CD4-positive, alpha-beta T cell treated with Interferon gamma for 1 hour (primary cell): Measurements from ENCODE around the gene CEP72.
"Not testable (repeated sequence)": the region's sequence is repeated elsewhere in the genome, so short reads cannot be mapped to it uniquely, and the experiment has no call there.

Experiments used
- DNase-seq: peaks from one replicate; pipeline ENCODE4 v3.0.0-alpha.2; 2020

CEP72 gene

DNA sequence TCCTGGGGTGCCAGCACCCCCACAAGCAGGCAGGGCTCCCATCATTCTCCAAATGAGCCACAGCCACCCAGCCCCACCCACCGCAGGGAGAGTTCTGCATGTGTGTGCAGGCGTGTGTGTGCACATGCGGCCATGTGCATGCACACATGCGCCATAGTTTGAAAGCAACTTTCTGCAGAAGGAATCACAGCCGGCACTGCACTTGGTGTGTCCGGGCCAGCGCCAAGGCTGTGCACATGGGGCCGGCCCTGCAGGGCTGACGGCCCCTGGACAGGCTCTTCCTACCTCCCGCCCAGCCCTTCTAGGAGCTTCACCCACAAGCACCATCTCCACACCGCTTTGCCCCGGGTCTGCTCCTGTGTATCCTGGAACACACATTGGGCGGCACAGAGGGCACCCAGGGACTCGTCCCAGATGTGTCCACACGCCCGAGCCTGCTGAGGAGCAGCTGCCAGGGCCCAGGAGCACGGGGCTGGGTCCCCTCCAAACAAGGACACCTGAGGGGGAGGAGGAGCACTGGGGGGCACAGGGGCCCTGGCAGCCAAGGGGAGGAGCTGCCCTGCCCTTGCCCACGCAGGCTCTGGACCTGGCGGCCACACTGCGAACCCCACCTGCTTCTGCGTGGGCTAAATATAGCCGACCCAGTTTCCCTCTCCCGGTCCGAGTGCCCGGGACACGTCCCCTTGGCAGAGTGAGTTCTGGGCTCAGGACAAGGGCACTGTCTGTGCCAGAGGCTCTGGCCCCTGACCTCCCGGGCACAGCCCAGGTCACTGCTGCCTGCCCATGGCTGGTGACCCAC is 61.9 kb downstream of the CEP72 start:
- DNase-seq = no peak

DNA sequence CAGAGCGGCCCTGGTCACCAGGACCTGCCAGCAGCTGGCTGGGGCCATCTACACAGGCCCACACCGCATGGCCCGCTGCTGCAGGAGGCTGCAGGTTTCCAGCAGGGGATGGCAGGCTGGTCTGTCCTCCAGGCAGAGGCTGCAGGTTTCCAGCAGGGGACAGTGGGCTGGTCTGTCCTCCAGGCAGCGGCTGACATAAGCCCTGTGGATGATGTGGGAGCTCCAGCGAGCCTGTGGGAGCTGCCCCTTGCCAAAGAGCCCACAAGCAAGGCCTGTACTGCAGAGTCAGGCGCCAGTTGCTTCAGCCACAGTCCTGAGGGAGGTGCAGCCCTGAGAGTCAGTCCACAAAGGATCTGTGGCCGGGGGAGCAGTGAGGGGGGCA is 62.5 kb downstream of the CEP72 start:
- DNase-seq = no peak

DNA sequence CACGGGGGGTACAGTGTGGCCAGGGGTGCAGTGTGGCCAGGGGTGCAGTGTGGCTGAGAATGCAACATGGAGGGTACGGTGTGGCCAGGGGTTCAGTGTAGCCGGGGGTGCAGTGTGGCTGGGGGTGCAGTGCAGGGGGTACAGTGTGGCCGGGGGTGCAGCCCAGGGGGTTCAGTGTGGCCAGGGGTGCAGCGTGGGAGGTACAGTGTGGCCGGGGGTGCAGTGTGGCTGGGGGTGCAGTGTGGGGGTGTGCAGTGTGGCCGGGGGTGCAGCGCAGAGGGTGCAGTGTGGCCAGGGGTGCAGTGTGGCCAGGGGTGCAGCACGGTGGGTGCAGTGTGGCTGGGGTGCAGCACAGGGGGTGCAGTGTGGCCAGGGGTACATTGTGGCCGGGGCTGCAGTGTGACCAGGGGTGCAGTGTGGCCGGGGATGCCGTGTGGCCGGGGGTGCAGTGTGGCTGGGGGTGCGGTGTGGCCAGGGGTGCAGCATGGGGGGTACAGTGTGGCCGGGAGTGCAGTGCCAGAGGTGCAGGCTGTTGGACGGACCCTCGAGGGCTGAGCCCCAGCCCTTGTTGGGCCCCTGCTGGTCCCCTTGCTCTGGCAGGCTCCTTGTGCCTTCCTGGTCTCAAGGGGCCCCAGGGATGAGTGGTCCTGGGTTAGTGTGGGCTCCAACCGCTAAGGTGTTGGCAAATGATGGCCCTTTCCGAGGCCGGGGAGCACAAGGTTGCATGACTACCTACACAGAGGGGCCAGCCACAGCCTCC is 63.2 kb downstream of the CEP72 start:
- no peak for DNase-seq

DNA sequence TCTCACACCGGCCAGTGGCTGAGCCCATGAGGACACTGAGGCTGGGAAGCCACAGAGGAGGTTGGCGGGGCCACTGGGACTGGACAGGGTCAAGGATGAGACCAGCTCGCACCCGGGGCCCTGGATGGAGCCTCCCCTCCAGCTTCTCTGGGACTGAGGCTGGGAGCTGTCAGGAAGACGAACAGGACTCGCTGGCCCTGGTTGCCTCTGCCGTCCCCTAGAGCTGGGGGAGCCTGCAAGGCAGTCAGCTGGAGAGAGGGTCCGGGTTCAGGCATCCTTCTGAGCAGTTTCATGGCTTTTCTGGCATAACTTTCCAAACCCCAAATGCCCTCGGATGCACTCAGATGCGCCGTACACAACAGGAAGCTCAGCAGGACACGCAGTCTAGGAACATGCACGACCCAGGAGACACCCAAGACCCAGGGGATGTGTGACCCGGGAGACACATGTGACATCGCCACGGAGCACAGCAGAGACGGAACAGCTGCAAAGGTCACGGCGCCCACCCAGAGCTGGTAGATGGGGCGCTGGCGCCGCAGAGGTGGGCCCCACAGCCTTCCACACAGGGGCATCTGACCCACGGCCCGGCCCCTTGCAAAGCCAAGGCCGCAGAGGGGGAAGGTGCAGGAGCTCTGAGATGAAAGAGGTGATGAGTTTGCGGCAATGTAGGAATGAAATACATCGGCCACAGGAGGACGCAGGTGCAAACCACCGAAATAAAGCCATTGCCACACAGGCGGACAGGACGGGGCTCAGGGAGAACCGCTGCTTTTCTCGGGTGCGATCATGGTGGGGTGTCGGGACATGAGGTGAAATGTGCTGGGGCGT is 63.9 kb downstream of the CEP72 start:
- DNase-seq = no peak

DNA sequence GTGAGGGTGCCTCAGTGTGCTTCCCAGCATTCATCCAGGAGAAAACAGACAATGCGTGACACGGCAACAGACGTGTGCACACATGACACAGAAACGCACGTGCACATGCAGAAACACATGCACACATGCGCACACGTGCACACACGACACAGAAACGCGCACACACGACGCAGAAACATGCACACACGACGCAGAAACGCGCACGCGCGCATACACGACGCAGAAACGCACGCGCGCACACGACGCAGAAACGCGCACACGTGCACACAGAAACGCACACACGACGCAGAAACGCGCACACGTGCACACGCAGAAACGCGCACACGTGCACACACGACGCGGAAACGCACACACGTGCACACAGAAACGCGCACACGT is 64.5 kb downstream of the CEP72 start:
- no peak for DNase-seq

DNA sequence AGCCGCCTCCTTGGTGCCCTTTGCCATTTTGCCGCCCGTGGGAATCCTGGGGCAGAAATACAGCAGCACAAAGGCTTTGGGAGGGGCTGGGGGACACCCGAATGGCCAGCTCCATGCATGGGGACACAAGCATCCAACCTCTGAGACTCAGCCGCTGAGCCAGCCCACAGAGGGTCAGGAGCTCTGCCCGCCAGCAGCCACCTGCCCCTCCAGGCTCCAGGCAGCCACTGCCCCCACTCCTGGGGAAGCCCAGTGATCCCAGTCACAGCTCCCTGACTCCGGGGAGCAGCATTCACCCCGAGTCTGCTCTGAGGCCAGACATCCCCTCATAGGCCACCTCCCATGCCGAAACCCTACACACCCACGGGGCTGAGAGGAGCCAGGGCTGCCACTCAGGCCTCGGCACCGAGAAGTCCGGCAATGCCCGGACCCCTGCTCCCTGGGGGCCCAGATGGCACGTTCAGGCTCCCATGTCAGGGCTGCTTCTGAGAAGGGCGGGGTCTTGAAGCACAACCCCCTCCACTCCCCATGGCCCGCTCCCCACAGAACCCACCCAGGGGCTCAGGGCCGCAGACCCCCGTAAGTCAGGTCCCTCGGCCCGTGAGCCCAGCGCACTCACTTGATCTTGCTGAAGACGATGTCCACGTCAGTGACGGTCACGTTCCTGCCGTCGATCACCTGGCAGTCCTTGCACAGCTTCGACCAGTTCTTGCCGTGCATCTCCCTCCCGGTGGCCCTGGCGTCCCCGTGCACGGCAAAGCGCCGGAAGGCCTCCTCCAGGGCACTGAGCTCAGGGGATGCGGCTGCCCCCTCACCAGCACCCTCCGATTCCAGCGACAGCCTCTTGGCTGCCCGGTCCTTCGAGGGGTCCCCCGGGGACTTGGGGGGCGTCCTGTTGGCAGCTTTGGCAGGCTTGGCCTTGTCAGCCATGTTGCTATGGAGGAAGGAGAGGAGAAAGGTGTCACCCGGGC is 65.3 kb downstream of the CEP72 start:
- DNase-seq = no peak

DNA sequence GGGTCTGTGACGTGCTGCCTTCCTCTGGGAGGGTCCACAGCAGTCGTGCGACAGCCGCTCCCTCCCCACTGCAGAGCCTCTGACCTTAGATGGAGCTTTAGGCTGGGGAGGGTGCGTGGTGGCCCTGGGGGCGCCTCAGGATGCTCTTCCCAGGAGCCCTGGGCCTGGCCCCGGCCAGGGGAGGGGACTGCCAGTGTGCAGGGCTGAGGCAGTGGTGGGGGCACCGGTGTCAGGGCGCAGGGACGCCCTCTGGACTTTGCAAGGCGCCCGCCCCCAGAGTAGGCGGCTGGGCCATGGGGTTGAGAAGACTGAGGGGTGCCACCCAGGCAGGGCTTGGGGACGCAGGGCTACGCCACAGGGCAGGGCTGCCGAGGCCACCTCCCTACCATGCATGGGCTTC is 66.4 kb downstream of the CEP72 start:
- DNase-seq = not testable (repeated sequence)

DNA sequence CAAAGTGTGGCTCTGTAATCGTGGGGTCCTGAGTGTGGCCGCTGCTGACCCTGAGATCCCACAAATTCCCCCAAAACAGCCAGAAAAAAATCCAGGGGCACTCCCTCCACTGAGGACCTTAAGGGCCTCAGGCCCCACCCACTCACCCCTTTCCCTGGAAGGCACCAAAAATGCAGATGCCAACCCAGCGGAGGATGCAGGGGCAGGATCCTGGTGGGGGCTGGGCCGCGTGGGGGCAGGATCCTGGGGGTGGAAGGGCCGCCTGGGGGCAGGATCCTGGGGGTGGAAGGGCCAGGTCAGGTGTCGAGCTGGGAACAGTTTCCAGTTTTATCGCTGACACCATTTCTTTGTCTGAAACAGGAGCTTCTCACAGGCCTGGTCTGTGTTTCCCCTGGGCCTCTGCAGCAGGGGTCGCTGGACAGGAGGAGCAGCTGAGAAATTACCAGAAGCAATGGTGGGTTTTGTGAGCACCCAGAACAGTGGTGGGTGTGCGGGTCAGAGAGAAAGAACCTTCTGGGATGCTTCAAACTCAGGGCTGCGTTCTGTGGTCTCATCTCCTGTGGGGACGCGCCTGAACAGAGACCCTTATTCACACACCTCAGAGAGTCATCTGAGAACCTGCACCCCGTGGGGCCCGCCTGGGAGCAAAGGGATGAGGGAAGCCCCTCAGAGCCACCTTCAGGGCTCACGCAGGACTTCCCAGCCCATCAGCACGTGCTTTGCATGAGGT is 67.2 kb downstream of the CEP72 start:
- DNase-seq = not testable (repeated sequence)

DNA sequence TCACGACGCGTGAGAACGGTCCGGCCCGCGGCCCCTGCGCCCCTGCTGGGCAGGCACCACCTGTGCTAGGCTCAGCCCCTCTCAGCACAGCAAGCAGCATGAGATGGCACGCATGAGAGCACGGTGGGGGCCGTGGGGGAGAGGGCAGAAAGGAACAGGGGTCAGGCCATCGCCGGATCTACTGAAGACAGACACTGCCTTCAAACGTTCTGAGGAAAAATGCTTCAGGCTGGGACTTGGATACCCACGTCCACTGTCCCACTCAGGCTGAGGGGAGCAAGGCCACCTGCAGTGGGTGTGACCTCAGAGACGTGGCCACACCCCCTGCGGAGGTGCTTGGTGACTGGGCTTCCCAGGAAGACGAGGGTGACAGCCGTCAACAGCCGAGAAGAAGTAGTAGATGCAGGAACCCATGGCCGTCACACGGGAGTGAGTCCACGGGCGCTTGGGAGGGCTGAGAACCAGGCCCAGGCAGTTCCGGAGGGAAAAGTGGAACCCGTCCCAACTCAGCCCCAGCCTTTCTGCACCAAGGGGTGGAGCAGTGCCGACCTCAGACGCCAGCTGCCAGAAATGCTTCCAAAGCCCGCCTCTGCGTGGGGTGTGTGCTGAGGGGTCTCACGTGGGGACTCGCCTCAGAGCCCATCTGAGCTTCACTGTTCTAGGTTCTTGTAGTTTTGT is 68.1 kb downstream of the CEP72 start:
- not testable (repeated sequence) for DNase-seq

DNA sequence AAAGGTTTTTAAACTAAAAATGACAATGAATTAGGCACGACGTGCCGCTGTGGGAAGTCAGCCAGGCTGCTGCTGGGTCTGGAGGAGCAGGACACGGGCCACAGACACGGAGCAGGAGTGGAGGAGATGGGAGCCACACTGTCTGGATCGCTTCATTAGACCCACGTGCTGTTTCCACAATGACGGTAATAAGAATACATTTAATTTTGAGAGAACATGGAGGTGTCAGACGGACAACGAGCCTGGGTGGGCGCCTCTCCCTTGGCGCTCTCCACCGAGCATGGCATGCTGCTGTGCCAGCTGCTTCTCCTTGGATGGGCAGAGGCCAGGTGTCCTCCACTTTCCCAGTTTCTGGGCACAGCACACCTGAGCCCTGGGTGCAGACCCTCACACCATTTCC is 68.7 kb downstream of the CEP72 start:
- DNase-seq = not testable (repeated sequence)

DNA sequence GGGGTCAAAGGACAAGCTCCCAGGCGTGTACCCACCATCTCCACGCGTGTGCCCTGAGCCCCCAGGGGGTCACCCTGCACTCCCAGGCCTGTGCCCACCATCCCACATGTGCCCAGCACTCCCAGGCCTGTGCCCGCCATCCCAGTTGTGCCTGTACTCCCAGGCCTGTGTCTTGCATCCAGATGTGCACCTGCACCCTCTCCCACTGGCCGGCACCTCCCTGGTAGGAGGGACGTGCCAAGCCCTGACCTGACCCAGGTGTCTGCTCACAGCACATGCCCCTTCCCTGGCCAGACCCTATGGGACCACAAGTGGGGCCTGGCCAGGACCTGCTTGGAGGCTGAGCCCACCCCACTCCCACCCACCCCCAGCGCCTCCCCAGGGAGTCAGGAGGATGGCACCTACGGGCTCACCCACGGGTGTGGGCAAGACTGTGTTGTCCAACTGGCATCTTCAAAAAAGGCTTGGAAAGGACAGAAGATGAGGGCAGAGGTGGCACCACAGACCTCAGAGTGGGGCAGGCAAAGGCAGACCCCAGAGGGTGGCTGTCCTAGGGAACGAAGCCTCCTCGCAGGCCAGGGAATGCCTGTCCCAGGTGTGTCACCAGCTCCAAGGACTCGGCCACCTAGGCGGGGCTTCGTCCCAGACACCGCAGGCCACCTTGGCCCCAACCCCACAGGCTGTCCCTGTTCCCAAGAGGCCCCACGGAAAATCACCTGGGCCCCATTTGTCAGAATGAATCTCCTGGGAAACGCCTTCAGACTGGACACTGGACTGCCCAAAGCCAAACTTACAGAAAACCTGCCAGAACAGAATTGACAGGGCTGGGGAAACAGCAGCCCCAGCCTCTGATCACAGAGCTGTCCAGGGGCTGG is 69.4 kb downstream of the CEP72 start:
- DNase-seq = not testable (repeated sequence)

DNA sequence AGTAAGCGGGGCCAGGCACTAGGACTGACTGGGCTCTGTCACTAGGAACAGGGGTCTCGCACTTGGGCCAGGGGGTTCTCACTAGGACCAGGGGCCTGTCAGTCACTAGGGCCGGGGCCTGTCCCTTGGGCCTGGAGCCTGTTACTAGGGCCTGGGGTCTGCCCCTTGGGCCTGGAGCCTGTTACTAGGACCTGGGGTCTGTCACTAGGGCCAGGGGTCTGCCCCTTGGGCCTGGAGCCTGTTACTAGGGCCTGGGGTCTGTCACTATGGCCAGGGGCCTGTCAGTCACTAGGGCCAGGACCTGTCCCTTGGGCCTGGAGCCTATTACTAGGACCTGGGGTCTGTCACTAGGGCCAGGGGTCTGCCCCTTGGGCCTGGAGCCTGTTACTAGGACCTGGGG is 70.1 kb downstream of the CEP72 start:
- DNase-seq = not testable (repeated sequence)

DNA sequence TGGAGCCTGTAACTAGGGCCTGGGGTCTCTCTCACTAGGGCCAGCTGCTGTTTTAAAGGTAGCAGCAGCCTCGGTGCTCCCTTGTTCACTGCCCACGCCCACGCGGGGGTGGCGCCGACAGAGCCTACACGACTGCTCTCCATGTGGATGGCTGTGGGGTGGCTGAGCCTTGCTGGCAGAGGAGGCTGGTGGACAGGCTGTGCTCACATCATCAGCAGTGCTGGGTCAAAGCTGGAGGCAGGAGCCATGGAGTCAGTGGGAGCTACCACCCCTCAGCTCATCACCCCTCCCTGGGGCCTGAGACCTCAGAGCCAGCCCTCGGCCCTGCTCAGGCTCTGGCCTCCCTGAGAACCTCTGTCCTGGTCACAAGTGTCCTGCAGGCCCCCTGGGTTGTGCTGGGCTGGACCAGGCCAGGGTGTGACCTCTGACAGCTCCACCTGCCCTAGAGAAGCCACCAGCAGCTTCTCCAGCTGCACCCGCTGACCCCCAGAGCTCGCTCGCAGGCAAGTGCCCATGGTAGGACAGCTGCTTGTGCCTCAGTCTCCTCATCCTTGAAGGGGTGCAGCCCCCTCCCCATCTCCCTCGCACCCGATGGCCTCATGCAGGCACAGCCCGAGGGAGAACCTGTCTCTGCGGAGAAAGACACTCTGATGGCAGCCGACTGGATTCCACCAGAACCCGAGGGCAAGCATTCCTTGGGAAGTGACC is 70.7 kb downstream of the CEP72 start:
- not testable (repeated sequence) for DNase-seq

DNA sequence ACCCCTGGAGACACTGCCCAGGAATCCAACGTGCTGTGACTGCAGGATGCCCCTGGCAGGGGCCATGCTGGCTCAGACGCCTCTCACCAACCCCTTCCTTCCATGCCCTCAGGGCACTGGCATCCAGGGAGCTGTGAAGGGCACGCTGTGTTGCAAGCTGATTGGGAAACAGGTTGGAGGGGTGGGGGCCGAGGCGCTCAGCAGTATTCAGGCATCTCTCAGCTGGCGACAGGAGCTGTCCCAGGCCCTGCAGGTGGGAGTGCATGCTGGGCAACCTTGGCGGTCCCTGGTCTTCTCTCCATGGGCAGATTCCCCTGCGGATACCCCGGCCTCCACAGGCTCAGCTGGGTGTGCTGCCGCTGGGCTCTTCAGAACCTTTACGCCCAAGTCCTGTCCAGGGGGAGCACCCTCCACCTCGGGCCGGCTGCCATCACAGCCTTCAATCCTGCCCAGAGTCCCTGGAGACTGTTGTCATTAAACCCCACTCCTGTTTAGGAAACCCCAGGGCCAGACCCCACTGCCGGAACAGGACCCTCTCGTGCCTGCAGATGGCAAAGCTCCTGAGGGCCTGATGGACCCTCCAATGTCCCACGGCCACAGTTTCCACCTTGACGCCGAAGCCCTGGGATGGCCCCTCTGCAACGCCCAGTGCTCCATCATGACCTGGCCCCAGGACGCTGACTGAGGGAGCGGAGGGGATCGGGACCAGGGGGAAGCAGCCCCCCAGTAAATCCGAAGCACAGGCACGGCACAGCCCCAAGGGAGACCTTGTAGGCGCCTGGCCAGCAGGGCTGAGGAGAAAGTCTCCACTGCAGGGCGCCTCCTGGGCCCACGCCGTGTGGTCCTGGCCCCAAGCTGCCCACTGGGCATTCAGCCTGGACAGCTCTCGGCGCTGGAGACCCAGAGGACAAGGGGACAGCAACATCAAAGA is 71.7 kb downstream of the CEP72 start:
- no peak for DNase-seq

DNA sequence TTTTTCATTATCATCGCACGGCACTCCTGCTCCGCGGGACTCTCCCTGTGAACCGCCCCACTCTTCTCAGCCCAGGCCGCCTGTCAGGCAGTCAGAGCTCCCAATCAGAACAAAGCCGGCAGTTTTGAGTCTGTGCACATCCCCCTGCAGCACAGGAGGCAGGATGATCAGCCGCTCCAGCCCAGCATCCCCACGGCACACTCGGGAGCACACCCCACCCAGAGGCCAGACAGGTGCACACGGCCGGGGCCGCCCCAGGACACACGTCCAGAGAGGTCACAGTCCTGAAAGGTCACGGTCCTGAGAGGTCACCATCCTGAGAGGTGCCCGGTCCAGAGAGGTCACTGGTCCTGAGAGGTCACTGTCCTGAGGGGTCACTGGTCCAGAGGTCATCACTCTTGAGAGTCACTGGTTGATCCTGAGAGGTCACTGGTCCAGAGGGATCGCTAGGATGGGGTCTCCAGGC is 72.6 kb downstream of the CEP72 start:
- no peak for DNase-seq

DNA sequence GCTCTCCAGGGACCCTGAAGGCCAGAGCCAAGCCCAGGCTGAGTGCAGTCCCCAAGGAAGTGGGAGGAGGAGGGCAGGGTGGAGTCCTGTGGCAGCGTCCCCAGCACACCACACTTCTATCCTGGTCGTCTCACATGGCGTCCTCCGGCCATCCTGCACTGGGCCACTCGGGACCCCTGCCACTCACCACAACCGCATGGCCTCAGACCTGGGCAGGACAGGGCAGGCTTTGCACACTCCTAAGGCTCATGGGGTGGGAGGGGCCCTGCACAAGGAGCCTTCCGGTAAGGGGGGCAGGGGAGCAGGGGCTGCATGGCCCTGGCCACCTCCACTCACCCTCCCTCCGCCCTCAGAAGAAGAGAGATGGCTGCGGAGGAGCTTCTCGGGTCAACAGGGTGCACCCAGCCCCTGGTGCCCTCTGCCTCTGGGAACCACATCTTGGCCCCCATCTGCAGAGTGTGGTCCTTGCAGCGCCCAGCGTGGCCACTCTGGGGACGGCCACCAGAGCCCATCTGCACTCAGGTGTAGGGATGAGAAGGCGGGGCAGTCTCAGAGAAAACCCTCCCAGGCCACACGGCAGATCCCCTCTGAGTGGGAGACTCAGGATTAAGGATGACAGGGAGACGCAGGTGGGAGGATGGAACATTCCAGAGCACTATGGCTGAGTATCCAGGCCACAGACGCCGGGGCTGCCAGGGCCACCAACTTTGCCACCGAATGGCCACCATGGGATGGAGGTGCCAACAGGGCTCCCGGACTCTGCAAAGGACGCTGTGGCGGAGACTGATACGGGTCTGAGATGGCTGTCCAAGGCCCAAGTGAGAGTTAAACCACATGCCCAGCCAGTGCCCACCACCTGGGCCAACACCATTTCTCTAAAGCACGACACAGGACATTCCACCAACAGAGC is 73.4 kb downstream of the CEP72 start:
- no peak for DNase-seq

DNA sequence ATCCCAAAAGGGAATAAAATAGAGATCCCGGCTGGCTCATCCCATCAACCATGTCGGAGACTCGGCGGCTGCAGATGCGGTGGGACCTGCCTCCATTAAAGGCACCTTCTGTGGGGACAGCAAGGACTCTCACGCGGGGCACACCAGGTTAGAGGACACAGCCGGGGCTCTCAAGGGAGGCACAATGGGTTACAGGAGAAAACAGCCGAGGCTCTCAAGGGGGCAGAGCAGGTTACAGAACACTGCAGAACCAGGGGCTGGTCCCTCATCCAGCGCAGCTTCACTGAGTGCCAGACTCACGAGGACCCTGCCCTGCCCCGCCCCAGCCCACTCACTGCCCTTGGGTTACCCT is 74.0 kb downstream of the CEP72 start:
- not testable (repeated sequence) for DNase-seq
